CD14-positive monocyte (primary cell): ENCODE data around the gene GAS7. TPM values are rescaled to one million over a fixed set of nuclear protein-coding genes. Genes with fewer than 3 reads are reported as not detected.

ENCODE experiments used
- DNase-seq, 3 donors: peaks; one replicate each; pipeline ENCODE4 v3.0.0-alpha.2; 2011 to 2022
- H2AFZ ChIP-seq: 2 replicates; pipeline ENCODE4 v1.6.0; 2012; ENCODE audit warnings: mild to moderate bottlenecking, low read depth, low read length, inconsistent platforms; ENCODE audit not compliant: insufficient read depth, poor library complexity, severe bottlenecking
- H3K27ac ChIP-seq, 2 donors: 1 replicate in 1 of 2; 2 replicates in 1 of 2; pipeline ENCODE4 v1.5.1; 2012 to 2013; ENCODE audit warnings: low read length in 2 of 2, control low read depth in 1 of 2, inconsistent platforms in 1 of 2, low read depth in 1 of 2, mild to moderate bottlenecking in 1 of 2
- H3K27me3 ChIP-seq, 2 donors: one replicate each; pipeline versions ENCODE4 v1.6.0 to v1.6.1; 2011 to 2013; ENCODE audit warnings: low read length in 2 of 2; ENCODE audit not compliant: control insufficient read depth in 2 of 2, insufficient read depth in 2 of 2
- H3K36me3 ChIP-seq, 2 donors: replicated peaks in 1 of 2; 1 replicate in 1 of 2; 2 replicates in 1 of 2; pipeline versions ENCODE4 v1.5.1 to v1.6.1; 2012 to 2013; ENCODE audit warnings: low read length in 2 of 2, control low read depth in 1 of 2, inconsistent platforms in 1 of 2, mild to moderate bottlenecking in 1 of 2; ENCODE audit not compliant: insufficient read depth in 2 of 2, control insufficient read depth in 1 of 2
- H3K4me1 ChIP-seq, 2 donors: 1 replicate in 1 of 2; 2 replicates in 1 of 2; pipeline versions ENCODE4 v1.5.1 to v1.6.1; 2012 to 2013; ENCODE audit warnings: low read length in 2 of 2, control low read depth in 1 of 2, inconsistent platforms in 1 of 2, mild to moderate bottlenecking in 1 of 2, moderate library complexity in 1 of 2; ENCODE audit not compliant: insufficient read depth in 2 of 2, control insufficient read depth in 1 of 2
- H3K4me2 ChIP-seq: replicated peaks from 2 replicates; pipeline ENCODE3; 2012; ENCODE audit warnings: low read length, moderate library complexity, mild to moderate bottlenecking; ENCODE audit not compliant: poor library complexity, severe bottlenecking; ENCODE audit errors: extremely low read depth
- H3K4me3 ChIP-seq, 3 experiments: fragments of 200-600 bp in 1 of 3; sonication (generic) in 1 of 3; replicated peaks in 1 of 3; 1 replicate in 2 of 3; 2 replicates in 1 of 3; pipeline ENCODE4 v1.5.1; 2011 to 2013; ENCODE audit warnings: low read length in 3 of 3, mild to moderate bottlenecking in 3 of 3, control low read depth in 2 of 3, low read depth in 2 of 3, inconsistent platforms in 1 of 3, moderate library complexity in 1 of 3
- H3K79me2 ChIP-seq: 2 replicates; pipeline ENCODE4 v1.6.0; 2012; ENCODE audit warnings: mild to moderate bottlenecking, control low read depth, inconsistent platforms, low read length, moderate library complexity; ENCODE audit not compliant: insufficient read depth
- H3K9ac ChIP-seq: 2 replicates; pipeline ENCODE4 v1.6.0; 2017; ENCODE audit warnings: low read length, mild to moderate bottlenecking; ENCODE audit not compliant: insufficient read depth, poor library complexity, severe bottlenecking
- H3K9me3 ChIP-seq, 2 donors: replicated peaks in 1 of 2; 1 replicate in 1 of 2; 2 replicates in 1 of 2; pipeline versions ENCODE4 v1.5.1 to v1.6.1; 2012 to 2013; ENCODE audit warnings: low read length in 2 of 2, control low read depth in 1 of 2; ENCODE audit not compliant: control insufficient read depth in 1 of 2, insufficient read depth in 1 of 2
- H4K20me1 ChIP-seq: 2 replicates; pipeline ENCODE4 v1.6.0; 2012; ENCODE audit warnings: mild to moderate bottlenecking, low read length, control low read depth, moderate library complexity; ENCODE audit not compliant: insufficient read depth
- H3K27ac Mint-ChIP-seq, 7 donors: one replicate each; pipeline ENCODE4 v1.8.0; 2020; ENCODE audit warnings: mild to moderate bottlenecking in 7 of 7, mixed read lengths in 7 of 7, moderate library complexity in 6 of 7, inconsistent platforms in 2 of 7
- H3K27me3 Mint-ChIP-seq, 3 donors: one replicate each; pipeline ENCODE4 v1.8.0; 2021 to 2022; ENCODE audit warnings: low read depth in 3 of 3, mild to moderate bottlenecking in 3 of 3, mixed read lengths in 3 of 3, moderate library complexity in 3 of 3, inconsistent platforms in 1 of 3
- H3K36me3 Mint-ChIP-seq, 2 donors: one replicate each; pipeline ENCODE4 v1.8.0; 2020; ENCODE audit warnings: mixed read lengths in 2 of 2, inconsistent platforms in 1 of 2, mild to moderate bottlenecking in 1 of 2
- H3K4me1 Mint-ChIP-seq: one replicate; pipeline ENCODE4 v1.8.0; 2020; ENCODE audit warnings: mild to moderate bottlenecking, mixed read lengths
- H3K4me3 Mint-ChIP-seq, 2 donors: one replicate each; pipeline ENCODE4 v1.8.0; 2020; ENCODE audit warnings: mild to moderate bottlenecking in 2 of 2, mixed read lengths in 2 of 2, moderate library complexity in 1 of 2
- H3K9me3 Mint-ChIP-seq, 7 donors: one replicate each; pipeline ENCODE4 v1.8.0; 2020 to 2022; ENCODE audit warnings: mixed read lengths in 7 of 7, mild to moderate bottlenecking in 6 of 7, moderate library complexity in 6 of 7, inconsistent platforms in 2 of 7
- WGBS: methylation state at CpG from one replicate; pipeline ENCODE4 v1.1.5; 2013; ENCODE audit warnings: missing lambda C conversion rate; ENCODE audit not compliant: insufficient coverage; 5-methylcytosine and 5-hydroxymethylcytosine counted together
- intact Hi-C, 2 donors: fragments of 100-400 bp; cut with micrococcal nuclease; formaldehyde crosslinking; loops; one replicate each; pipeline versions ENCODE4 v1.15.0 to v1.15.1; 2023
- polyA plus RNA-seq, 3 donors: library from polyadenylated mRNA; depleted of rRNA in 1 of 3; unstranded in 2 of 3; stranded (reverse) in 1 of 3; fragments of 300-500 nt in 2 of 3; fragments of >200 nt in 1 of 3; fragmentation: Illumina TruSeq in 2 of 3; gene quantifications; 1 replicate in 2 of 3; 2 replicates in 1 of 3; pipeline ENCODE4 v1.2.3, GENCODE V29; 2012 to 2021
- TF ChIP-seq, protein P1 (sequence below): fragments of 200-600 bp; IDR thresholded peaks from one replicate; pipeline ENCODE4 v1.8.0; 2022; ENCODE audit warnings: antibody characterized with exemption, mild to moderate bottlenecking

GAS7 gene
- polyA plus RNA-seq, 3 donors = 53.1 to 91.9 (median 66.6) TPM

DNA sequence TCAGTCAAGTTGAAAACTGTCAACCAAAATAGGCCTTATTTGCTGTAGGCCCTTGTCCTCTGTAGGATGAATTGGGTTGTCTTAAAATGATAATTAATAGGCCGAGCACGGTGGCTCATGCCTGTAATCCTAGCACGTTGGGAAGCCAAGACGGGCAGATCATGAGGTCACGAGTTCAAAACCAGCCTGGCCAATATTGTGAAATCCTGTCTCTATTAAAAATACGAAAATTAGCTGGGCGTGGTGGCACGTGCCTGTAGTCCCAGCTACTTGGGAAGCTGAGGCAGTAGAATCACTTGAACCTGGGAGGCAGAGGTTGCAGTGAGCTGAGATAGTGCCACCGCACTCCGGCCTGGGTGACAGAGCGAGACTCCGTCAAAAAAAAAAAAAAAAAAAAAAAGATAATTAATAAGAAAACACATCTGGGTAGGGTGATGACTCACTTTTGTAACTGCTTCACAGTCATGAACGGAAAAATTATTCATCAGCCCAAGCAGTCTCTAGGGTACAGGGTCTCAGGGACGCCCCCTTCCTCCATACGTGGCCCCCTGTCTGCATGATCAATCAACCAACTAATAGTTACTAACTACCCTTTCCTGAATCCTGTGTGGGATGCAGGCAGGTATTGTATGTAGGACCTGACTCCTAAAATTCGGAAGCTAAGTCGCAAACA, 156.4 kb downstream of the GAS7 start:
- Mint-ChIP-seq H3K36me3 (peaks cover 20% of the 10 kb centered on the region in 2 donors), H3K27me3 (peaks cover 0 to 8% (median 0%) of the 10 kb centered on the region in 3 donors), H3K9me3 (peaks cover 0 to 5% (median 2%) of the 10 kb centered on the region in 7 donors), H3K4me1 (peaks cover 58% of the 10 kb centered on the region), H3K4me3 (no peak overlapping the region), H3K27ac (peak overlapping the region in 2 of 7 donors; percentile 27 to 28)
- Histone ChIP-seq H3K79me2 (peaks cover 40% of the 10 kb centered on the region), H3K4me2 (no peak overlapping the region), H3K4me1 (peaks cover 29 to 41% of the 10 kb centered on the region in 2 donors), H3K36me3 (no peaks in the 10 kb centered on the region), H3K27me3 (no peaks in the 10 kb centered on the region), H4K20me1 (peaks cover 9% of the 10 kb centered on the region), H3K9me3 (no peaks in the 10 kb centered on the region), H3K4me3 (no peak overlapping the region), H2AFZ (no peak overlapping the region), H3K9ac (no peak overlapping the region), H3K27ac (no peak overlapping the region)
- TF ChIP-seq, protein P1, sequence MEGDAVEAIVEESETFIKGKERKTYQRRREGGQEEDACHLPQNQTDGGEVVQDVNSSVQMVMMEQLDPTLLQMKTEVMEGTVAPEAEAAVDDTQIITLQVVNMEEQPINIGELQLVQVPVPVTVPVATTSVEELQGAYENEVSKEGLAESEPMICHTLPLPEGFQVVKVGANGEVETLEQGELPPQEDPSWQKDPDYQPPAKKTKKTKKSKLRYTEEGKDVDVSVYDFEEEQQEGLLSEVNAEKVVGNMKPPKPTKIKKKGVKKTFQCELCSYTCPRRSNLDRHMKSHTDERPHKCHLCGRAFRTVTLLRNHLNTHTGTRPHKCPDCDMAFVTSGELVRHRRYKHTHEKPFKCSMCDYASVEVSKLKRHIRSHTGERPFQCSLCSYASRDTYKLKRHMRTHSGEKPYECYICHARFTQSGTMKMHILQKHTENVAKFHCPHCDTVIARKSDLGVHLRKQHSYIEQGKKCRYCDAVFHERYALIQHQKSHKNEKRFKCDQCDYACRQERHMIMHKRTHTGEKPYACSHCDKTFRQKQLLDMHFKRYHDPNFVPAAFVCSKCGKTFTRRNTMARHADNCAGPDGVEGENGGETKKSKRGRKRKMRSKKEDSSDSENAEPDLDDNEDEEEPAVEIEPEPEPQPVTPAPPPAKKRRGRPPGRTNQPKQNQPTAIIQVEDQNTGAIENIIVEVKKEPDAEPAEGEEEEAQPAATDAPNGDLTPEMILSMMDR = no peak
- WGBS = 42% methylated on average over 2 of the region's 17 CpGs
- intact Hi-C loops = no loop called here
- DNase-seq = no peak

DNA sequence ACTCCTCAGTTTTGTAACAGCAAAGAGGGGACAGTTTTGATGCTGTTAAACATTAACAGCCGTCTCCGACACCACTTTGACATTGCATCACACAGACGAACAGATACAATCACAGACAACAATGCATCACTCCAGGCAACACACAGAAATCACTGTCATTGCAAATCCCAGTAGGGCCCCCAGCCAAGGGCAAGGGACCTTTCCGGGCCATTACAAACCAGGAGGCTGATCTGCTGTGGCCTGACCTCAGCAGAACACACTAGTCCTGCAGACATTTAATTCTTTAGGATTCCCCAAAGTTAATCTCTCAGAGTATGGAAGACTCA, 157.2 kb downstream of the GAS7 start:
- Histone ChIP-seq H3K9me3 (no peaks in the 10 kb centered on the region), H3K27me3 (no peaks in the 10 kb centered on the region), H3K4me3 (no peak overlapping the region), H3K27ac (no peak overlapping the region), H3K4me1 (peaks cover 31 to 42% of the 10 kb centered on the region in 2 donors), H4K20me1 (peaks cover 3% of the 10 kb centered on the region), H3K4me2 (no peak overlapping the region), H2AFZ (no peak overlapping the region), H3K9ac (no peak overlapping the region), H3K79me2 (peaks cover 43% of the 10 kb centered on the region), H3K36me3 (no peaks in the 10 kb centered on the region)
- intact Hi-C loops = no loop called here
- Mint-ChIP-seq H3K36me3 (peaks cover 20% of the 10 kb centered on the region in 2 donors), H3K4me1 (peaks cover 59% of the 10 kb centered on the region), H3K4me3 (no peak overlapping the region), H3K27ac (peak overlapping the region in 6 of 7 donors; percentile 21 to 79 (median 60)), H3K9me3 (peaks cover 0 to 5% (median 2%) of the 10 kb centered on the region in 7 donors), H3K27me3 (peaks cover 0 to 8% (median 0%) of the 10 kb centered on the region in 3 donors)
- 50% methylated on average over 2 of the region's 4 CpGs for WGBS
- peak; percentile 49 to 66 (median 55) for DNase-seq
- TF ChIP-seq, protein P1 = no peak
